ENCODE data around the gene SPO11. TPM values are rescaled to one million over a fixed set of nuclear protein-coding genes. Genes with fewer than 3 reads are reported as not detected.

Gene SPO11
- total and polyA plus RNA-seq, 2 of the 8 experiments (the other 6 are each of a cell fraction or from before 2014, with no cell fraction given), result not detected

DNA sequence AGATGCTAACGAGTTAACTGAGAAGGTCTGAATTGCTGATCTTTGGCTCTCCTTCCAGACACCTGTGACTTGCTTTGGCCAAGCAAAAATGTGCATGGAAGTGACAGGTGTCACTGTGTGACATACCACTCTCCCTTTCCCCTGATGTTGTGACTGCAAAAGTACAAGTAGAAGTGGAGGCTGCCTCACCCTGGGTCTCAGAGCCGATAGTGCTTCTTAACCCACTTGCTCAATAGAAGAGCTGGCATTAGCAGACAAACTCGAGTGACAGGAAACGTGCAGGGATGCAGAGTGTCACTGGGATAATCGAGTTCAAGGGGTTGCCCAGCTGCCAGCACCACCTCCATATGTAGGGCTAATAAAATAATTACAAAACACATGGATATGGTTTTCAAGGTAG is 16.4 kb upstream of the SPO11 start (continued):
- TF ChIP-seq JUN (IDR thresholded peaks at IDR 0.05; ENCODE audit: low read depth, low read length), result no peak
- no peak for TF ChIP-seq TBP (IDR thresholded peaks at IDR 0.05; ENCODE audit: low read depth, low read length)
- TF ChIP-seq BCL11A (IDR thresholded peaks at IDR 0.05; ENCODE audit: low read depth in 2 of 2, low read length in 2 of 2), result no peak
- no peak for TF ChIP-seq CEBPB (IDR thresholded peaks at IDR 0.05; ENCODE audit: low read depth, low read length)

All from H1 (cell line).